HG03060 (cell line): ENCODE measurements around the gene SOX1.

Experiments used
- ATAC-seq: cut with Tn5 transposase; IDR thresholded peaks from one replicate; pipeline ENCODE4 v1.9.1; 2021; ENCODE audit warnings: low read depth, moderate number of reproducible peaks; ENCODE audit not compliant: unreplicated experiment

The SOX1 gene

GRCh38 chr13:112067116-112067741 lies at the start of gene SOX1:
Gene SOX1, plus strand, starts transcription at chr13:112067149. Its CDS starts 510 bp downstream, at chr13:112067659.
- no peak for ATAC-seq

- ATAC-seq: no peak
These were observed 42.4 kb upstream of the SOX1 start for GRCh38 chr13:112024577-112024976.

GRCh38 chr13:112027250-112027649 lies 39.7 kb upstream of the SOX1 start:
- ATAC-seq: no peak

GRCh38 chr13:112028481-112028880 lies 38.5 kb upstream of the SOX1 start:
- ATAC-seq: no peak

- no peak for ATAC-seq
These were observed 37.8 kb upstream of the SOX1 start for GRCh38 chr13:112029143-112029542.

GRCh38 chr13:112032186-112032993 lies 34.6 kb upstream of the SOX1 start:
- no peak for ATAC-seq

GRCh38 chr13:112034231-112034630 lies 32.7 kb upstream of the SOX1 start:
- ATAC-seq: no peak

GRCh38 chr13:112034846-112035245 lies 32.1 kb upstream of the SOX1 start:
- no peak for ATAC-seq

- ATAC-seq: no peak
These were observed 24.5 kb upstream of the SOX1 start for GRCh38 chr13:112042496-112042895.

GRCh38 chr13:112052213-112052612 lies 14.7 kb upstream of the SOX1 start:
- ATAC-seq: no peak

- no peak for ATAC-seq
These were observed 13.7 kb upstream of the SOX1 start for GRCh38 chr13:112053167-112053743.

- no peak for ATAC-seq
These were observed 13.0 kb upstream of the SOX1 start for GRCh38 chr13:112053744-112054615.

- ATAC-seq: no peak
These were observed 12.3 kb upstream of the SOX1 start for GRCh38 chr13:112054616-112055015.

- ATAC-seq: no peak
These were observed 11.7 kb upstream of the SOX1 start for GRCh38 chr13:112055036-112055914.

GRCh38 chr13:112055915-112056269 lies 11.1 kb upstream of the SOX1 start:
- ATAC-seq: no peak

- ATAC-seq: no peak
These were observed 10.6 kb upstream of the SOX1 start for GRCh38 chr13:112056284-112056727.

- ATAC-seq: no peak
These were observed 10.1 kb upstream of the SOX1 start for GRCh38 chr13:112056739-112057438.

- ATAC-seq: no peak
These were observed 9.6 kb upstream of the SOX1 start for GRCh38 chr13:112057439-112057735.

GRCh38 chr13:112057736-112058518 lies 9.0 kb upstream of the SOX1 start:
- ATAC-seq: no peak
